IMR-90 (cell line): ENCODE results near the gene HS6ST3. TPM values are rescaled to one million over a fixed set of nuclear protein-coding genes. Genes with fewer than 3 reads are reported as not detected.

Experiments used
- ATAC-seq: fragments of 200-7000 bp; cut with Tn5 transposase; 2 replicates; pipeline ENCODE4 v1.9.1; 2020; ENCODE audit warnings: low read depth, mild to moderate bottlenecking, moderate library complexity
- Bru-seq: library from RNA; stranded (reverse); fragments of 400-500 nt; gene quantifications from one replicate; lab custom pipeline; 2021; lab: Mats Ljungman, UMichigan
- BruChase-seq, 2 experiments: library from RNA; stranded (reverse); fragments of 400-500 nt; gene quantifications; one replicate each; lab custom pipeline; 2021; lab: Mats Ljungman, UMichigan
- BruUV-seq: library from RNA; stranded (reverse); fragments of 400-500 nt; replicated peaks from 2 replicates; lab custom pipeline; 2021; lab: Mats Ljungman, UMichigan
- CTCF ChIA-PET: fragments of 300-600 bp; formaldehyde crosslinking; extraction: SDS; loops from one replicate; lab custom pipeline; 2021; ENCODE audit warnings: antibody characterized with exemption; lab: Yijun Ruan, JAX
- POLR2A ChIA-PET: fragments of 300-600 bp; sonication (Branson Sonifier 250); formaldehyde crosslinking; loops from one replicate; lab custom pipeline; 2022; ENCODE audit warnings: antibody characterized with exemption; ENCODE audit not compliant: unreplicated experiment; lab: Charles Lee
- DNase-seq: peaks from one replicate; pipeline ENCODE4 v3.0.0; 2013
- H2AFZ ChIP-seq: replicated peaks from 2 replicates; pipeline ENCODE3; 2013; ENCODE audit warnings: low read length, mild to moderate bottlenecking; ENCODE audit not compliant: poor library complexity
- H2AK5ac ChIP-seq: 2 replicates; pipeline ENCODE4 v1.6.1; 2013; ENCODE audit warnings: low read depth, low read length, inconsistent platforms
- H2AK9ac ChIP-seq: replicated peaks from 2 replicates; pipeline ENCODE3; 2013; ENCODE audit warnings: mild to moderate bottlenecking, low read depth, low read length, moderate library complexity; ENCODE audit not compliant: poor library complexity
- H2BK120ac ChIP-seq: 2 replicates; pipeline ENCODE4 v1.6.1; 2013; ENCODE audit warnings: low read depth, low read length, inconsistent platforms
- H2BK15ac ChIP-seq: 3 replicates; pipeline ENCODE4 v1.6.1; 2013; ENCODE audit warnings: low read depth, low read length, inconsistent platforms
- H2BK20ac ChIP-seq: 2 replicates; pipeline ENCODE4 v1.6.1; 2013; ENCODE audit warnings: low read depth, mild to moderate bottlenecking, inconsistent platforms, low read length, moderate library complexity
- H2BK5ac ChIP-seq: 2 replicates; pipeline ENCODE4 v1.6.1; 2013; ENCODE audit warnings: mild to moderate bottlenecking, low read depth, low read length, inconsistent platforms; ENCODE audit not compliant: poor library complexity, severe bottlenecking
- H3K14ac ChIP-seq: replicated peaks from 2 replicates; pipeline ENCODE4 v1.6.1; 2013; ENCODE audit warnings: low read depth, low read length, inconsistent platforms
- H3K18ac ChIP-seq: 2 replicates; pipeline ENCODE4 v1.6.1; 2013; ENCODE audit warnings: low read depth, low read length, control low read depth
- H3K23ac ChIP-seq: 2 replicates; pipeline ENCODE4 v1.6.1; 2013; ENCODE audit warnings: low read depth, low read length, inconsistent platforms
- H3K27ac ChIP-seq: 2 replicates; pipeline ENCODE4 v1.5.1; 2013; ENCODE audit warnings: mild to moderate bottlenecking, control low read depth, low read length; ENCODE audit not compliant: insufficient read depth
- H3K27me3 ChIP-seq: 2 replicates; pipeline ENCODE4 v1.6.1; 2013; ENCODE audit warnings: low read length; ENCODE audit not compliant: control insufficient read depth, insufficient read depth
- H3K36me3 ChIP-seq: 2 replicates; pipeline ENCODE4 v1.6.1; 2013; ENCODE audit warnings: low read length, mixed read lengths; ENCODE audit not compliant: control insufficient read depth, insufficient read depth
- H3K4ac ChIP-seq: 2 replicates; pipeline ENCODE4 v1.6.1; 2013; ENCODE audit warnings: low read depth, low read length, inconsistent platforms
- H3K4me1 ChIP-seq: 2 replicates; pipeline ENCODE4 v1.6.1; 2013; ENCODE audit warnings: low read length, mixed read lengths; ENCODE audit not compliant: control insufficient read depth, insufficient read depth
- H3K4me2 ChIP-seq: 2 replicates; pipeline ENCODE4 v1.6.1; 2013; ENCODE audit warnings: low read depth, mild to moderate bottlenecking, control low read depth, low read length, moderate library complexity
- H3K4me3 ChIP-seq: 2 replicates; pipeline ENCODE4 v1.5.1; 2013; ENCODE audit warnings: low read depth, mild to moderate bottlenecking, control low read depth, low read length, moderate library complexity; ENCODE audit not compliant: insufficient read depth
- H3K56ac ChIP-seq: 2 replicates; pipeline ENCODE4 v1.6.1; 2013; ENCODE audit warnings: low read length, inconsistent platforms; ENCODE audit not compliant: insufficient read depth; ENCODE audit errors: extremely low read depth
- H3K79me1 ChIP-seq, 2 experiments: 2 replicates each; pipeline ENCODE4 v1.6.1; 2013; ENCODE audit warnings: low read length in 2 of 2, inconsistent platforms in 1 of 2, low read depth in 1 of 2
- H3K9ac ChIP-seq: 2 replicates; pipeline ENCODE4 v1.6.1; 2013; ENCODE audit warnings: low read depth, low read length, control low read depth
- H3K9me1 ChIP-seq: 2 replicates; pipeline ENCODE4 v1.6.1; 2013; ENCODE audit warnings: low read length, inconsistent platforms; ENCODE audit not compliant: insufficient read depth
- H3K9me3 ChIP-seq: 2 replicates; pipeline ENCODE4 v1.6.1; 2013; ENCODE audit warnings: low read length; ENCODE audit not compliant: control insufficient read depth, insufficient read depth
- H4K20me1 ChIP-seq: 2 replicates; pipeline ENCODE4 v1.6.1; 2013; ENCODE audit warnings: low read length, inconsistent platforms; ENCODE audit not compliant: insufficient read depth
- H4K5ac ChIP-seq: 2 replicates; pipeline ENCODE4 v1.6.1; 2013; ENCODE audit warnings: mild to moderate bottlenecking, low read depth, low read length, control low read depth
- H4K8ac ChIP-seq, 2 experiments: 2 replicates each; pipeline ENCODE4 v1.6.1; 2013; ENCODE audit warnings: low read depth in 2 of 2, low read length in 2 of 2, control low read depth in 1 of 2, inconsistent platforms in 1 of 2
- H4K91ac ChIP-seq: 2 replicates; pipeline ENCODE4 v1.6.1; 2013; ENCODE audit warnings: low read depth, low read length, inconsistent platforms; ENCODE audit not compliant: insufficient read depth
- BHLHE40 ChIP-seq: fragments of 150-350 bp; IDR thresholded peaks from 2 replicates; pipeline ENCODE4 v1.6.1; 2016; ENCODE audit warnings: mild to moderate bottlenecking, low read depth, low read length
- CEBPB ChIP-seq: IDR thresholded peaks from 2 replicates; pipeline ENCODE4 v1.6.1; 2012; ENCODE audit warnings: low read depth, low read length, improper control_type of control experiment
- CHD1 ChIP-seq: IDR thresholded peaks from 2 replicates; pipeline ENCODE4 v1.6.1; 2012; ENCODE audit warnings: low read depth, low read length, improper control_type of control experiment
- ELK1 ChIP-seq: fragments of 150-350 bp; IDR thresholded peaks from 2 replicates; pipeline ENCODE4 v1.6.1; 2016; ENCODE audit warnings: low read depth, mild to moderate bottlenecking, low read length, moderate library complexity, borderline replicate concordance
- FOS ChIP-seq: fragments of 150-350 bp; IDR thresholded peaks from 2 replicates; pipeline ENCODE4 v1.6.1; 2016; ENCODE audit warnings: low read depth, low read length
- MAFK ChIP-seq: IDR thresholded peaks from 2 replicates; pipeline ENCODE4 v1.6.1; 2012; ENCODE audit warnings: low read depth, low read length, improper control_type of control experiment
- MAZ ChIP-seq: IDR thresholded peaks from 2 replicates; pipeline ENCODE4 v1.6.1; 2012; ENCODE audit warnings: low read depth, mild to moderate bottlenecking, low read length, improper control_type of control experiment, moderate library complexity, borderline replicate concordance
- MXI1 ChIP-seq: IDR thresholded peaks from 2 replicates; pipeline ENCODE4 v1.6.1; 2012; ENCODE audit warnings: low read depth, mild to moderate bottlenecking, low read length, moderate library complexity, borderline replicate concordance
- NFE2L2 ChIP-seq: fragments of 150-350 bp; IDR thresholded peaks from 2 replicates; pipeline ENCODE4 v1.6.1; 2016; ENCODE audit warnings: low read depth, mild to moderate bottlenecking, low read length
- POLR2A ChIP-seq: IDR thresholded peaks from 2 replicates; pipeline ENCODE4 v1.6.1; 2012; ENCODE audit warnings: mild to moderate bottlenecking, low read depth, low read length
- RAD21 ChIP-seq: IDR thresholded peaks from 2 replicates; pipeline ENCODE4 v1.6.1; 2012; ENCODE audit warnings: low read length, improper control_type of control experiment
- RCOR1 ChIP-seq: IDR thresholded peaks from 2 replicates; pipeline ENCODE4 v1.6.1; 2012; ENCODE audit warnings: mild to moderate bottlenecking, low read length, improper control_type of control experiment; ENCODE audit not compliant: insufficient replicate concordance
- RFX5 ChIP-seq: IDR thresholded peaks from 2 replicates; pipeline ENCODE4 v1.8.0; 2012; ENCODE audit warnings: low read depth, mild to moderate bottlenecking, low read length, moderate library complexity
- SMC3 ChIP-seq: fragments of 150-350 bp; IDR thresholded peaks from 2 replicates; pipeline ENCODE4 v1.6.1; 2016; ENCODE audit warnings: low read depth, mild to moderate bottlenecking, antibody characterized with exemption, low read length, moderate library complexity
- USF2 ChIP-seq: fragments of 150-350 bp; IDR thresholded peaks from 2 replicates; pipeline ENCODE4 v1.6.1; 2017; ENCODE audit warnings: mild to moderate bottlenecking, antibody characterized with exemption, low read length, low read depth
- WGBS, 2 experiments: methylation state at CpG; one replicate each; pipeline versions ENCODE4 v1.1.5 to v1.1.7; 2013; ENCODE audit warnings: missing lambda C conversion rate in 2 of 2; ENCODE audit not compliant: insufficient read length in 1 of 2; ENCODE audit errors: extremely low coverage in 2 of 2; 5-methylcytosine and 5-hydroxymethylcytosine counted together
- dilution Hi-C: fragments of 300-500 bp; cut with HindIII; formaldehyde crosslinking; loops from one replicate; pipeline ENCODE4 v1.14.3; 2018; ENCODE audit warnings: low sequenced_read_pairs; ENCODE audit not compliant: unreplicated experiment
- in situ Hi-C: fragments of 300-500 bp; cut with MboI; formaldehyde crosslinking; loops from 3 replicates; pipeline ENCODE4 v1.14.3; 2019; ENCODE audit warnings: low sequenced_read_pairs, inconsistent platforms, mixed read lengths
- intact Hi-C: fragments of 100-400 bp; cut with micrococcal nuclease; formaldehyde crosslinking; loops from 2 replicates; pipeline ENCODE4 v1.10.0; 2022
- long read RNA-seq: library from polyadenylated mRNA; unstranded; transcript quantifications from one replicate; pipeline ENCODE4 v2.0.0, GENCODE V29; 2021; ENCODE audit not compliant: unreplicated experiment
- polyA plus RNA-seq, 3 experiments: library from polyadenylated mRNA; depleted of rRNA; stranded (reverse); fragments of >200 nt; gene quantifications; 2 replicates each; pipeline ENCODE4 v1.2.3, GENCODE V29; 2012; ENCODE audit warnings: low replicate concordance in 1 of 3
- total RNA-seq: library from RNA; depleted of rRNA; stranded (reverse); fragments of >200 nt; gene quantifications from 2 replicates; pipeline ENCODE4 v1.2.3, GENCODE V29; 2012; rRNA removed

HS6ST3 gene
- total RNA-seq (not detected in 2 replicates), polyA plus RNA-seq (2012; rRNA removed) (not detected in 2 replicates), Bru-seq, nascent RNA (percentile 9 among the genes with signal in this experiment), BruChase-seq, experiment 1, labeled RNA remaining after a 6-hour chase (percentile 10 among the genes with signal in this experiment), BruChase-seq, experiment 2, labeled RNA remaining after a 2-hour chase (percentile 5 among the genes with signal in this experiment)
- not detected in 2 replicates for polyA plus RNA-seq (2012; cell fraction: cytosol; rRNA removed)
- polyA plus RNA-seq (2012; cell fraction: nucleus; rRNA removed; ENCODE audit: low replicate concordance): not detected in 2 replicates
- long read RNA-seq: 0 reads

- H3K79me1 ChIP-seq: no peaks in the 10 kb centered on the region
- H3K9me1 ChIP-seq: no peaks in the 10 kb centered on the region
- H4K8ac ChIP-seq: no peak within 1 kb of the TSS
- 0% methylated on average over 13 of the region's 35 CpGs; no CpG with 5 or more reads in 1 of the 2 experiments for WGBS, 2 experiments
- CTCF ChIA-PET: no interaction called here
- H2BK120ac ChIP-seq: no peak within 1 kb of the TSS
- POLR2A ChIA-PET: no interaction called here
- H3K4me1 ChIP-seq: no peaks in the 10 kb centered on the region
- intact Hi-C loops (no loop called here), in situ Hi-C loops (no loop called here), dilution Hi-C loops (no loop called here)
- peak within 1 kb of the TSS; percentile 1; the same call in 1 of the 2 replicates for H3K23ac ChIP-seq
- H3K14ac ChIP-seq: no peak within 1 kb of the TSS
- peaks cover 48% of the 10 kb centered on the region for H3K27me3 ChIP-seq
- H3K18ac ChIP-seq: no peak within 1 kb of the TSS
- no peak within 1 kb of the TSS for H2BK5ac ChIP-seq
- no peaks in the 10 kb centered on the region for H4K20me1 ChIP-seq
- no peak within 1 kb of the TSS for H3K56ac ChIP-seq
- peak within 1 kb of the TSS; percentile 80 for H2AFZ ChIP-seq
- H3K27ac ChIP-seq: no peak within 1 kb of the TSS
- peak within 1 kb of the TSS; percentile 83 for H3K4me2 ChIP-seq
- H3K4me3 ChIP-seq: peak within 1 kb of the TSS; percentile 38
- H4K91ac ChIP-seq: no peak within 1 kb of the TSS
- H3K4ac ChIP-seq: no peak within 1 kb of the TSS
- TF ChIP-seq CEBPB (no peak), RFX5 (no peak), POLR2A (no peak), MXI1 (no peak), ELK1 (no peak), RCOR1 (no peak), SMC3 (no peak), NFE2L2 (no peak), MAZ (no peak), RAD21 (no peak), MAFK (no peak), USF2 (no peak), FOS (no peak), BHLHE40 (no peak), CHD1 (no peak)
- no peaks in the 10 kb centered on the region for H3K36me3 ChIP-seq
- no peaks in the 10 kb centered on the region for H3K9me3 ChIP-seq
- H4K5ac ChIP-seq: no peak within 1 kb of the TSS
- H2AK5ac ChIP-seq: no peak within 1 kb of the TSS
- H3K9ac ChIP-seq: no peak within 1 kb of the TSS
- no peak for DNase-seq
- H2BK15ac ChIP-seq: no peak within 1 kb of the TSS
- H2BK20ac ChIP-seq: no peak within 1 kb of the TSS
- no peak within 1 kb of the TSS for H2AK9ac ChIP-seq
- no TSS peak for BruUV-seq
- peak; percentile 65 for ATAC-seq
Observed at GRCh38 chr13:96089749-96090239, at the start of gene HS6ST3. Gene HS6ST3 (plus strand): TSS chr13:96090107.
